Measurements from ENCODE around the gene PICK1. TPM values are rescaled to one million over a fixed set of nuclear protein-coding genes. Genes with fewer than 3 reads are reported as not detected.
A peak's percentile ranks its signal among the peaks of the same experiment; 100 is the strongest.

Gene PICK1
- total and polyA plus RNA-seq, 2 donors from 2014 or later: 28.4 to 43.4 TPM

DNA sequence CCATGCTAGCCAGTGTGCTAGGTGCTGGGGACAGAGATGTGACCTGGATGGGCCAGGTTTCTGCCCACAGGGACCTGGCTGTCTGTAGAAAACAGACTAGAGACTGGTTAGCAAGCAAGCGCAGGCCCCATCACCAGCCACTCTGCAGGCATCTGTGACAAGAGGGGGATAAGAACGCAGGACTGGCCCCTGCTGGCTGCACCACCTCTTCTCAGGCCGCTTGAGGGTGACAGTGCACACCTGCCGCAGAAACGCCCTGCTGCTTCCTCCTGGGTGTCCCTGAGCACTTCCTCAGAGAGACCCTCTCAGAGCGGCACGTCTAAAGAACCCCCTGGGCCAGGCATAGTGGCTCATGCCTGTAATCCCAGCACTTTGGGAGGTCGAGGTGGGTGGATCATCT lies 5.9 kb upstream of the PICK1 start:
- no peak overlapping the region for H3K27ac ChIP-seq (ENCODE audit: low read depth in 2 of 2, low read length in 2 of 2)
- H3K27me3 ChIP-seq (ENCODE audit: control insufficient read depth, insufficient read depth, low read length): no peaks in the 10 kb centered on the region
- DNase-seq (no peak), FAIRE-seq (no peak)
- intact Hi-C loops (cut with DNase I): loop anchor here (5.0 kb wide), 1 partner anchor 521 kb away; the partner anchor contains the start of gene DMC1
- no peak overlapping the region for H3K9ac ChIP-seq (ENCODE audit: low read length in 3 of 3)
- no peak for TF ChIP-seq CTCF (IDR thresholded peaks at IDR 0.05; ENCODE audit: borderline replicate concordance, extremely low read depth, insufficient read depth)
- H3K36me3 ChIP-seq (ENCODE audit: control insufficient read depth in 2 of 3, insufficient read depth in 3 of 3, low read length in 3 of 3): no peaks in the 10 kb centered on the region
- no peak overlapping the region for H3K4me3 ChIP-seq (ENCODE audit: low read length in 3 of 3)
- no peaks in the 10 kb centered on the region for H3K4me1 ChIP-seq (ENCODE audit: control insufficient read depth in 2 of 3, insufficient read depth in 2 of 3, low read depth in 1 of 3, low read length in 3 of 3)
- no peaks in the 10 kb centered on the region for H3K9me3 ChIP-seq (ENCODE audit: control insufficient read depth in 2 of 3, insufficient read depth in 1 of 3, low read length in 3 of 3)

GRCh38 chr22:38051900-38052862 lies 5.0 kb upstream of the PICK1 start:
- intact Hi-C loops (cut with DNase I): loop anchor here (5.0 kb wide), 1 partner anchor 520 kb away; the partner anchor contains the start of gene DMC1
- H3K36me3 ChIP-seq (ENCODE audit: control insufficient read depth in 2 of 3, insufficient read depth in 3 of 3, low read length in 3 of 3): no peaks in the 10 kb centered on the region
- no peaks in the 10 kb centered on the region for H3K27me3 ChIP-seq (ENCODE audit: control insufficient read depth, insufficient read depth, low read length)
- no peak overlapping the region for H3K4me3 ChIP-seq (ENCODE audit: low read length in 3 of 3)
- DNase-seq (peak; percentile 90 to 94 (median 92)), FAIRE-seq (no peak)
- TF ChIP-seq CTCF (IDR thresholded peaks at IDR 0.05; ENCODE audit: borderline replicate concordance, extremely low read depth, insufficient read depth): peak; percentile 92
- H3K4me1 ChIP-seq (ENCODE audit: control insufficient read depth in 2 of 3, insufficient read depth in 2 of 3, low read depth in 1 of 3, low read length in 3 of 3): peaks cover 0 to 5% (median 0%) of the 10 kb centered on the region in 3 donors
- no peaks in the 10 kb centered on the region for H3K9me3 ChIP-seq (ENCODE audit: control insufficient read depth in 2 of 3, insufficient read depth in 1 of 3, low read length in 3 of 3)
- no peak overlapping the region for H3K9ac ChIP-seq (ENCODE audit: low read length in 3 of 3)
- no peak overlapping the region for H3K27ac ChIP-seq (ENCODE audit: low read depth in 2 of 2, low read length in 2 of 2)

- no peaks in the 10 kb centered on the region for H3K9me3 ChIP-seq (ENCODE audit: control insufficient read depth in 2 of 3, insufficient read depth in 1 of 3, low read length in 3 of 3)
- no peak for FAIRE-seq
- H3K4me1 ChIP-seq (ENCODE audit: control insufficient read depth in 2 of 3, insufficient read depth in 2 of 3, low read depth in 1 of 3, low read length in 3 of 3): peaks cover 0 to 2% (median 0%) of the 10 kb centered on the region in 3 donors
- peaks cover 0 to 19% (median 18%) of the 10 kb centered on the region in 3 donors for H3K36me3 ChIP-seq (ENCODE audit: control insufficient read depth in 2 of 3, insufficient read depth in 3 of 3, low read length in 3 of 3)
- intact Hi-C loops (cut with DNase I): no loop called here
- H3K4me3 ChIP-seq (ENCODE audit: low read length in 3 of 3): no peak overlapping the region
- TF ChIP-seq CTCF (IDR thresholded peaks at IDR 0.05; ENCODE audit: borderline replicate concordance, extremely low read depth, insufficient read depth): no peak
- H3K27ac ChIP-seq (ENCODE audit: low read depth in 2 of 2, low read length in 2 of 2): peak overlapping the region in 1 of 2 donors; percentile 47
- no peak for DNase-seq
- no peaks in the 10 kb centered on the region for H3K27me3 ChIP-seq (ENCODE audit: control insufficient read depth, insufficient read depth, low read length)
- no peak overlapping the region for H3K9ac ChIP-seq (ENCODE audit: low read length in 3 of 3)
Measured at GRCh38 chr22:38062791-38063190, 5.6 kb downstream of the PICK1 start.
